Mesothelial cell of epicardium (in vitro differentiated cells): ENCODE results near the gene UGT2B10. TPM values are rescaled to one million over a fixed set of nuclear protein-coding genes. Genes with fewer than 3 reads are reported as not detected.
"Not testable (repeated sequence)": the region's sequence is repeated elsewhere in the genome, so short reads cannot be mapped to it uniquely, and the experiment has no call there.

ENCODE experiments used
- DNase-seq, 2 experiments: peaks; one replicate each; pipeline ENCODE4 v3.0.0; 2021; ENCODE audit warnings: low spot score in 2 of 2; ENCODE audit not compliant: unreplicated experiment in 2 of 2
- H3K27ac Mint-ChIP-seq: 2 replicates; pipeline ENCODE4 v1.8.0; 2021; ENCODE audit warnings: mixed read lengths
- H3K27me3 Mint-ChIP-seq: 2 replicates; pipeline ENCODE4 v1.8.0; 2021; ENCODE audit warnings: low read depth, mixed read lengths
- H3K36me3 Mint-ChIP-seq: 2 replicates; pipeline ENCODE4 v1.8.0; 2021; ENCODE audit warnings: mixed read lengths
- H3K4me1 Mint-ChIP-seq: 2 replicates; pipeline ENCODE4 v1.8.0; 2021; ENCODE audit warnings: mixed read lengths
- H3K4me3 Mint-ChIP-seq: 2 replicates; pipeline ENCODE4 v1.8.0; 2021; ENCODE audit warnings: mild to moderate bottlenecking, moderate library complexity, mixed read lengths
- H3K9me3 Mint-ChIP-seq: 2 replicates; pipeline ENCODE4 v1.8.0; 2021; ENCODE audit warnings: mixed read lengths
- total RNA-seq: library from RNA; stranded (reverse); gene quantifications from 3 replicates; pipeline ENCODE4 v1.2.1, GENCODE V29; 2021
- TF ChIP-seq, protein P1 (sequence below): fragments of 200-600 bp; sonication (generic); IDR thresholded peaks from one replicate; pipeline ENCODE4 v1.5.0; 2021; ENCODE audit warnings: antibody characterized with exemption; ENCODE audit not compliant: unreplicated experiment

UGT2B10 gene
- total RNA-seq, 1 donor from 2014 or later, result not detected

DNA sequence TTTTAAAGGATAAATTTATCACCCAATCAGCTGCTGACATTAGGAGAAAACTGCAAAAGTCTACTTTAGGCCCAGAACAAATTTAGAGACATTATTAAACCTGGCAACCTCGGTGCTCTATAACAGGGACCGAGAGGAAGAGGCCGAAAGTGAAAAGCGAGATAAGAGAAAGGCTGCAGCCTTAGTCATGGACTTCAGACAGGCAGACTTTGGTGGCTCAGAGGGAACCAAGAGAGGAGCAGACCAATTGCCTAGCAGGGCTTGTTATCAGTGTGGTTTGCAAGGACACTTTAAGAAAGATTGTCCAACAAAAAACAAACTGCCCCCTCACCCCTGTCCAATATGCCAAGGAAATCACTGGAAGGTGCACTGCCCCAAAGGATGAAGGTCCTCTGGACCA, 12.8 kb upstream of the UGT2B10 start:
- Mint-ChIP-seq H3K9me3 (peaks cover 13% of the 10 kb centered on the region), H3K4me3 (no peak overlapping the region), H3K27me3 (no peaks in the 10 kb centered on the region), H3K36me3 (peaks cover 5% of the 10 kb centered on the region), H3K27ac (no peak overlapping the region), H3K4me1 (no peaks in the 10 kb centered on the region)
- no peak for DNase-seq
- TF ChIP-seq, protein P1, sequence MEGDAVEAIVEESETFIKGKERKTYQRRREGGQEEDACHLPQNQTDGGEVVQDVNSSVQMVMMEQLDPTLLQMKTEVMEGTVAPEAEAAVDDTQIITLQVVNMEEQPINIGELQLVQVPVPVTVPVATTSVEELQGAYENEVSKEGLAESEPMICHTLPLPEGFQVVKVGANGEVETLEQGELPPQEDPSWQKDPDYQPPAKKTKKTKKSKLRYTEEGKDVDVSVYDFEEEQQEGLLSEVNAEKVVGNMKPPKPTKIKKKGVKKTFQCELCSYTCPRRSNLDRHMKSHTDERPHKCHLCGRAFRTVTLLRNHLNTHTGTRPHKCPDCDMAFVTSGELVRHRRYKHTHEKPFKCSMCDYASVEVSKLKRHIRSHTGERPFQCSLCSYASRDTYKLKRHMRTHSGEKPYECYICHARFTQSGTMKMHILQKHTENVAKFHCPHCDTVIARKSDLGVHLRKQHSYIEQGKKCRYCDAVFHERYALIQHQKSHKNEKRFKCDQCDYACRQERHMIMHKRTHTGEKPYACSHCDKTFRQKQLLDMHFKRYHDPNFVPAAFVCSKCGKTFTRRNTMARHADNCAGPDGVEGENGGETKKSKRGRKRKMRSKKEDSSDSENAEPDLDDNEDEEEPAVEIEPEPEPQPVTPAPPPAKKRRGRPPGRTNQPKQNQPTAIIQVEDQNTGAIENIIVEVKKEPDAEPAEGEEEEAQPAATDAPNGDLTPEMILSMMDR, result no peak

DNA sequence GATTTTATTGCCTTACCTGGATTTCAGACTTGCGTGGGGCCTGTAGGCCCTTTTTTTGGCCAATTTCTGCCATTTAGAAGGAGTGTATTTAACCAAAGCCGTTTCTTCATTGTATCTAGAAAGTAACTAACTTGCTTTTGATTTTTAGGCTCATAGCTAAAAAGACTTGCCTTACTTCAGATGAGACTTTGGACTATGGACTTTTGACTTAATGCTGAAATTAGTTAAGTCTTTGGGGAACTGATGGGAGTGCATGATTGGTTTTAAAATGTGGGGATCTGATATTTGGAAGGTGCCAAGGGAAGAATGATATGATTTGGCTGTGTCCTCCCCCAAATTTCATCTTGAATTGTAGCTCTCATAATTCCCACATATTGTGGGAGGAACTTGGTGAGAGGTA, 7.7 kb upstream of the UGT2B10 start:
- Mint-ChIP-seq H3K9me3 (peaks cover 13% of the 10 kb centered on the region), H3K27ac (no peak overlapping the region), H3K36me3 (peaks cover 5% of the 10 kb centered on the region), H3K27me3 (no peaks in the 10 kb centered on the region), H3K4me1 (no peaks in the 10 kb centered on the region), H3K4me3 (no peak overlapping the region)
- DNase-seq, result no peak
- TF ChIP-seq, protein P1, result no peak

DNA sequence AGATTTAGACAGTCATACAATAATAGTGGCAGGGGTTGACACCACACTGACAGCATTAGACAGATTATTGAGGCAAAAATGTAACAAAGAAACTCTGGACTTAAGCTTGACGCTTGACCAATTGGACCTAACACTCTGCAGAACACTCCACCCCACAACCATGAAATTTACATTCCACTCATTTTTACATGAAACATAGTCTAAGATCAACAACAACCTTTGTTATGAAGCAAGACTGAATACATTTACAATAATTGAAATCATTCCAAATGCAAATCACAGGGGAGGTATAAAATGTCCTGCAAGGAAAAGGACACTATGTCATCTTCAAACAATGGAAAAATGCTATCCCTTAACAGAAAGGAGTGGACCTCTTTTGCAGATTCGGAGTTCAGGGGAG, 4.9 kb upstream of the UGT2B10 start:
- peaks cover 5% of the 10 kb centered on the region for H3K36me3 Mint-ChIP-seq
- H3K27ac Mint-ChIP-seq, result no peak overlapping the region
- peaks cover 13% of the 10 kb centered on the region for H3K9me3 Mint-ChIP-seq
- no peak overlapping the region for H3K4me3 Mint-ChIP-seq
- H3K27me3 Mint-ChIP-seq, result no peaks in the 10 kb centered on the region
- no peaks in the 10 kb centered on the region for H3K4me1 Mint-ChIP-seq
- TF ChIP-seq, protein P1, result no peak
- DNase-seq, result no peak

DNA sequence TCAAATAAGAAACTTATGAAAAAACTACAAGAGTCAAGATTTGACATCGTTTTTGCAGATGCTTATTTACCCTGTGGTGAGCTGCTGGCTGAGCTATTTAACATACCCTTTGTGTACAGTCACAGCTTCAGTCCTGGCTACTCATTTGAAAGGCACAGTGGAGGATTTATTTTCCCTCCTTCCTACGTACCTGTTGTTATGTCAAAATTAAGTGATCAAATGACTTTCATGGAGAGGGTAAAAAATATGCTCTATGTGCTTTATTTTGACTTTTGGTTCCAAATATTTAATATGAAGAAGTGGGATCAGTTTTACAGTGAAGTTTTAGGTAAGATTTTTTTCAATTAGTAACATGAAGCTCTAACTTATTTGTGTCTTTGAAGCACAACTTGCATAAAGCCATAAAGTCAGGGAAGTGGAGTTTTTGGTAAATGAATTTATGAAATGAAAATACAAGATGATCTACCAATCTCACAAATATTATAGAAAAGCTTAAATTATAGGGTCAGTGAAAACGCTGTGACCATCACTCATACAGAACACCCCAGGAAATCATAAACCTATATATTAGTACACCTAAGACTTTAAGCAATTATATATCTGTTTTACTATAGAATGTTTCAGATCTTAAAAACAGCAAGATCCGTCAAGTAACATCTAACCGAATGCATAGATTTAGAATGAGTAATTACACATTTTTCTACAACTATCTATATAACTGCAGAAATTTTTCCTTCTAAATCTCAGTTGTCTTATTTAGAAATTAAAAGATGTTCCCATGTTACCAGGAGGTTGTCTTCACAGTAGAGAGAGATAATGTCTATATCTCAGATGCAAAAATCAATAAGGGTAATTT, 844 bp downstream of the UGT2B10 start:
- H3K27me3 Mint-ChIP-seq, H3K4me3 Mint-ChIP-seq, H3K4me1 Mint-ChIP-seq, H3K9me3 Mint-ChIP-seq, DNase-seq, H3K27ac Mint-ChIP-seq, H3K36me3 Mint-ChIP-seq: not testable (repeated sequence)

DNA sequence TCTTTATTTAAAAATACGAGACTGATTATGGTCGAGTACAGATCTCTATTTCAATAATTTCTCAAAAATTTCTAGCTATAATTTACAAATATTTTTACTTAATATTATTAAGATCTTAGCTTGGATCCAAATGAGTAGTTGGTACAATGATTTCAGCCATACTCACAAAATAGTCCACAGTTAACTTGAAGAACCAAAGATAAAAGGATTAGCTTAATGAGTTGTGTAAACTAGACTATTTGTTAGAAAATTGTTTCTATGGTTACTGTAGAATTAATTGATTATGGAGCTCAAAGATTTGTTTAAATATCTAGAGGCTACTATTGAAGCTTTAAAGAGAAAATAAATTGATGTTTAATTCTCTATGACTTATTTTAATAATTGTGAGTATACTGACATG, 1.6 kb downstream of the UGT2B10 start:
- no peaks in the 10 kb centered on the region for H3K27me3 Mint-ChIP-seq
- H3K36me3 Mint-ChIP-seq, result no peaks in the 10 kb centered on the region
- DNase-seq, result no peak
- H3K4me3 Mint-ChIP-seq, result no peak overlapping the region
- H3K4me1 Mint-ChIP-seq, result peaks cover 2% of the 10 kb centered on the region
- H3K27ac Mint-ChIP-seq, result no peak overlapping the region
- TF ChIP-seq, protein P1, result no peak
- no peaks in the 10 kb centered on the region for H3K9me3 Mint-ChIP-seq

DNA sequence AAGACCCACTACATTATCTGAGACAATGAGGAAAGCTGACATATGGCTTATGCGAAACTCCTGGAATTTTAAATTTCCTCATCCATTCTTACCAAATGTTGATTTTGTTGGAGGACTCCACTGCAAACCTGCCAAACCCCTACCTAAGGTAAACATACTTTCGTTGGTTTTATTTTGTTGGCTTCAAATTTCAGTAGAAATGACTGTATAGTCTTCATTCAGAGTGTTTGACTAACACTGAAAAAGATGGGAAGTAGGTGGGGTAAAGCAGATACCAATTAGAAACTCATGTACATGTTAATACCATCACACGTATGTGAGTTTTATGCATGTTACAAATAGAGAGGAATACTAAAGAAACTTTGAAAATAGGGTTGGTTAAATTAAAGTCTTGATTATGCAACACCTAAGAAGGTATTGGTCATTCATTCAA, 2.3 kb downstream of the UGT2B10 start:
- not testable (repeated sequence) for H3K27me3 Mint-ChIP-seq, DNase-seq, H3K27ac Mint-ChIP-seq, H3K4me1 Mint-ChIP-seq, H3K9me3 Mint-ChIP-seq, H3K36me3 Mint-ChIP-seq, H3K4me3 Mint-ChIP-seq
